ENCODE data around the gene DAB2. TPM values are rescaled to one million over a fixed set of nuclear protein-coding genes. Genes with fewer than 3 reads are reported as not detected.

DAB2 gene
- total RNA-seq, 1 experiment from 2014 or later: 2.3 TPM

DNA sequence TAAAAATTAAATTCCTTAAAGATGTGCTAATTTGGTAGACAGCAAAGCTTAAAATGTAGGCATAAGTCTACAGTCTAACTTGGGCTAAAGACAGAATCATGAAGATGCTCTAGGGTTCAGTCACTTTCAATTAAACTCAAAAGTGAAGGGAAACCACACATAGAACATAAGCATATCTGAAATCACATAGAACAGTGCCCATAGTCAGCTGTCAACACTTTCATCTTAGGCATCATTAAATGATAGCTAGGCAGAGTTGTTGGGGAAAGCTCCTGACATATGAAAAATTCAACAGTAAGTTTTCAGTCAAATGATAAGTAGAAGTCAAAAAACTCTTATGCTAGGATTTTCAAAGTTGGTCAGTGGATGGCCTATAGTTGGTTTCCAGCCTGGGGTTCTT, 11.0 kb downstream of the DAB2 start:
- H3K18ac ChIP-seq (ENCODE audit: insufficient read length, low read depth, low read length): no peak overlapping the region
- H4K20me1 ChIP-seq (ENCODE audit: control insufficient read depth, insufficient read depth, insufficient read length): no peaks in the 10 kb centered on the region
- no peak overlapping the region for H3K4me3 Mint-ChIP-seq
- H3K27ac Mint-ChIP-seq: no peak overlapping the region
- H3K27me3 Mint-ChIP-seq (ENCODE audit: low read depth): no peaks in the 10 kb centered on the region
- H3K9me3 ChIP-seq (ENCODE audit: control insufficient read depth, low read depth, low read length): no peaks in the 10 kb centered on the region
- H3K9me3 Mint-ChIP-seq: no peaks in the 10 kb centered on the region
- DNase-seq: no peak
- no peak overlapping the region for H3K4ac ChIP-seq (ENCODE audit: low read depth, low read length)
- H2BK20ac ChIP-seq (ENCODE audit: low read depth, low read length, poor library complexity, severe bottlenecking): no peak overlapping the region
- H2BK120ac ChIP-seq (ENCODE audit: low read depth, low read length, poor library complexity, severe bottlenecking): no peak overlapping the region
- no peak overlapping the region for H4K5ac ChIP-seq (ENCODE audit: insufficient read length, low read depth, low read length)
- no peak overlapping the region for H3K56ac ChIP-seq (ENCODE audit: insufficient read length, low read depth, low read length)
- no peaks in the 10 kb centered on the region for H3K79me1 ChIP-seq (ENCODE audit: insufficient read depth, low read depth, low read length, poor library complexity, severe bottlenecking)
- no peaks in the 10 kb centered on the region for H3K79me2 ChIP-seq (ENCODE audit: insufficient read depth, low read length)
- H2BK15ac ChIP-seq (ENCODE audit: low read depth, low read length): no peak overlapping the region
- H3K4me1 Mint-ChIP-seq: peaks cover 23 to 31% of the 10 kb centered on the region in 2 experiments
- H2BK12ac ChIP-seq (ENCODE audit: insufficient read length, low read depth, low read length): no peak overlapping the region
- no peak overlapping the region for H4K91ac ChIP-seq (ENCODE audit: insufficient read length, low read depth, low read length)
- no peak overlapping the region for H4K8ac ChIP-seq (replicated peaks; ENCODE audit: insufficient read length, low read depth, low read length)
- H3K23me2 ChIP-seq (ENCODE audit: insufficient read length, low read depth, low read length, poor library complexity, severe bottlenecking): no peaks in the 10 kb centered on the region
- H3T11ph ChIP-seq (ENCODE audit: low read length): no peak overlapping the region
- no peak overlapping the region for H3K9ac ChIP-seq (ENCODE audit: extremely low read depth, insufficient read length, low read length)
- no peak overlapping the region for H3K27ac ChIP-seq (ENCODE audit: insufficient read length, low read depth, low read length)
- H3K36me3 Mint-ChIP-seq (ENCODE audit: insufficient read depth in 1 of 3, low read depth in 3 of 3): no peaks in the 10 kb centered on the region
- peaks cover 7% of the 10 kb centered on the region; the same call in 1 of the 2 replicates for H3K4me1 ChIP-seq (ENCODE audit: insufficient read depth, low read length)
- H3K14ac ChIP-seq (ENCODE audit: insufficient read depth, low read length): no peak overlapping the region
- no peak overlapping the region for H2AFZ ChIP-seq (ENCODE audit: low read length)
- no peak overlapping the region for H2BK5ac ChIP-seq (ENCODE audit: insufficient read length, low read length)
- H2AK5ac ChIP-seq (ENCODE audit: insufficient read length, low read length): no peak overlapping the region
- no peaks in the 10 kb centered on the region for H3K27me3 ChIP-seq (ENCODE audit: insufficient read depth, low read length)
- no peak overlapping the region for H3K4me2 ChIP-seq (ENCODE audit: insufficient read depth, insufficient read length, low read length)
- no peak overlapping the region for H3K23ac ChIP-seq (ENCODE audit: insufficient read length, low read depth, low read length)
- TF ChIP-seq, protein P1, sequence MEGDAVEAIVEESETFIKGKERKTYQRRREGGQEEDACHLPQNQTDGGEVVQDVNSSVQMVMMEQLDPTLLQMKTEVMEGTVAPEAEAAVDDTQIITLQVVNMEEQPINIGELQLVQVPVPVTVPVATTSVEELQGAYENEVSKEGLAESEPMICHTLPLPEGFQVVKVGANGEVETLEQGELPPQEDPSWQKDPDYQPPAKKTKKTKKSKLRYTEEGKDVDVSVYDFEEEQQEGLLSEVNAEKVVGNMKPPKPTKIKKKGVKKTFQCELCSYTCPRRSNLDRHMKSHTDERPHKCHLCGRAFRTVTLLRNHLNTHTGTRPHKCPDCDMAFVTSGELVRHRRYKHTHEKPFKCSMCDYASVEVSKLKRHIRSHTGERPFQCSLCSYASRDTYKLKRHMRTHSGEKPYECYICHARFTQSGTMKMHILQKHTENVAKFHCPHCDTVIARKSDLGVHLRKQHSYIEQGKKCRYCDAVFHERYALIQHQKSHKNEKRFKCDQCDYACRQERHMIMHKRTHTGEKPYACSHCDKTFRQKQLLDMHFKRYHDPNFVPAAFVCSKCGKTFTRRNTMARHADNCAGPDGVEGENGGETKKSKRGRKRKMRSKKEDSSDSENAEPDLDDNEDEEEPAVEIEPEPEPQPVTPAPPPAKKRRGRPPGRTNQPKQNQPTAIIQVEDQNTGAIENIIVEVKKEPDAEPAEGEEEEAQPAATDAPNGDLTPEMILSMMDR (conservative IDR thresholded peaks at IDR 0.05): no peak

All from H9 (cell line).